K562 (cell line): ENCODE data around the gene UGT1A5.

ENCODE experiments used
- GABPB2 ChIP-seq: fragments of 250-450 bp; sonication (Bioruptor Pico); conservative IDR thresholded peaks from 2 replicates; pipeline ENCODE4 v1.5.1; 2021; ENCODE audit warnings: mild to moderate bottlenecking
- JUNB ChIP-seq: fragments of 450-650 bp; formaldehyde crosslinking; conservative IDR thresholded peaks from 2 replicates; pipeline ENCODE4 v1.4.0; 2020; ENCODE audit warnings: mild to moderate bottlenecking
- NFIC ChIP-seq: fragments of 450-650 bp; IDR thresholded peaks from 2 replicates; pipeline ENCODE4 v1.6.1; 2017; ENCODE audit warnings: mild to moderate bottlenecking, inconsistent platforms
- ZBTB43 ChIP-seq: sonication (generic); formaldehyde crosslinking; IDR thresholded peaks from 2 replicates; pipeline ENCODE4 v1.8.0; 2023; ENCODE audit warnings: mild to moderate bottlenecking, missing genetic modification reagents
- TF ChIP-seq, protein P1 (sequence below), 2 experiments: fragments of 450-650 bp in 1 of 2; IDR thresholded peaks; 2 replicates each; pipeline ENCODE4 v1.6.1; 2011 to 2017; ENCODE audit warnings: low read depth in 2 of 2, antibody characterized with exemption in 1 of 2, borderline replicate concordance in 1 of 2, low read length in 1 of 2, mild to moderate bottlenecking in 1 of 2, mixed read lengths in 1 of 2; ENCODE audit not compliant: control insufficient read depth in 1 of 2

GRCh38 chr2:233820774-233821105 is 108.0 kb downstream of the UGT1A5 start:
- TF ChIP-seq ZBTB43 (CRISPR knock-in tag) (no peak), GABPB2 (CRISPR knock-in tag) (no peak), NFIC (no peak), JUNB (no peak)
- TF ChIP-seq, protein P1, sequence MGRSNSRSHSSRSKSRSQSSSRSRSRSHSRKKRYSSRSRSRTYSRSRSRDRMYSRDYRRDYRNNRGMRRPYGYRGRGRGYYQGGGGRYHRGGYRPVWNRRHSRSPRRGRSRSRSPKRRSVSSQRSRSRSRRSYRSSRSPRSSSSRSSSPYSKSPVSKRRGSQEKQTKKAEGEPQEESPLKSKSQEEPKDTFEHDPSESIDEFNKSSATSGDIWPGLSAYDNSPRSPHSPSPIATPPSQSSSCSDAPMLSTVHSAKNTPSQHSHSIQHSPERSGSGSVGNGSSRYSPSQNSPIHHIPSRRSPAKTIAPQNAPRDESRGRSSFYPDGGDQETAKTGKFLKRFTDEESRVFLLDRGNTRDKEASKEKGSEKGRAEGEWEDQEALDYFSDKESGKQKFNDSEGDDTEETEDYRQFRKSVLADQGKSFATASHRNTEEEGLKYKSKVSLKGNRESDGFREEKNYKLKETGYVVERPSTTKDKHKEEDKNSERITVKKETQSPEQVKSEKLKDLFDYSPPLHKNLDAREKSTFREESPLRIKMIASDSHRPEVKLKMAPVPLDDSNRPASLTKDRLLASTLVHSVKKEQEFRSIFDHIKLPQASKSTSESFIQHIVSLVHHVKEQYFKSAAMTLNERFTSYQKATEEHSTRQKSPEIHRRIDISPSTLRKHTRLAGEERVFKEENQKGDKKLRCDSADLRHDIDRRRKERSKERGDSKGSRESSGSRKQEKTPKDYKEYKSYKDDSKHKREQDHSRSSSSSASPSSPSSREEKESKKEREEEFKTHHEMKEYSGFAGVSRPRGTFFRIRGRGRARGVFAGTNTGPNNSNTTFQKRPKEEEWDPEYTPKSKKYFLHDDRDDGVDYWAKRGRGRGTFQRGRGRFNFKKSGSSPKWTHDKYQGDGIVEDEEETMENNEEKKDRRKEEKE (IDR thresholded peaks at IDR 0.05; ENCODE audit: borderline replicate concordance in 1 of 2, control insufficient read depth in 1 of 2, low read depth in 2 of 2, low read length in 1 of 2) = no peak
